Endothelial cell of umbilical vein (primary cell): ENCODE results near the gene KCTD20. TPM values are rescaled to one million over a fixed set of nuclear protein-coding genes. Genes with fewer than 3 reads are reported as not detected.

Experiments used
- BruUV-seq: library from RNA; stranded (reverse); fragments of 400-500 nt; replicated peaks from 2 replicates; lab custom pipeline; 2021; lab: Mats Ljungman, UMichigan
- CTCF ChIA-PET: fragments of 300-600, 350-600 bp; sonication (Branson Sonifier 250); formaldehyde crosslinking; loops from one replicate; lab custom pipeline; 2021; ENCODE audit warnings: antibody characterized with exemption, inconsistent platforms; lab: Charles Lee
- POLR2A ChIA-PET: fragments of 300-600, 350-600 bp; sonication (Branson Sonifier 250); formaldehyde crosslinking; loops from one replicate; lab custom pipeline; 2021; ENCODE audit warnings: antibody characterized with exemption, inconsistent platforms; lab: Charles Lee
- DNase-seq: peaks from one replicate; pipeline ENCODE4 v3.0.0-alpha.2; 2011; ENCODE audit warnings: low read depth, low spot score
- FAIRE-seq: peaks from 2 replicates; lab custom pipeline; 2011; peaks lifted over from hg19 to GRCh38; lab: Jason Lieb, UNC
- H2AFZ ChIP-seq: 2 replicates; pipeline ENCODE4 v1.6.0; 2012; ENCODE audit warnings: low read depth, low read length, control low read depth, inconsistent platforms
- H3K27ac ChIP-seq: 2 replicates; pipeline ENCODE4 v1.5.1; 2011; ENCODE audit warnings: low read depth, mild to moderate bottlenecking, control low read depth, low read length, moderate library complexity; ENCODE audit not compliant: insufficient read depth
- H3K27me3 ChIP-seq, 2 experiments: 2 replicates each; pipeline versions ENCODE4 v1.6.0 to v1.6.1; 2011; ENCODE audit warnings: low read length in 2 of 2, mixed read lengths in 1 of 2; ENCODE audit not compliant: control insufficient read depth in 2 of 2, insufficient read depth in 2 of 2
- H3K36me3 ChIP-seq, 2 experiments: 2 replicates in 1 of 2; 3 replicates in 1 of 2; pipeline ENCODE4 v1.5.1; 2011; ENCODE audit warnings: low read length in 2 of 2, mild to moderate bottlenecking in 1 of 2, moderate library complexity in 1 of 2; ENCODE audit not compliant: control insufficient read depth in 2 of 2, insufficient read depth in 2 of 2; ENCODE audit errors: extremely low read depth in 1 of 2
- H3K4me1 ChIP-seq: 3 replicates; pipeline ENCODE4 v1.5.1; 2011; ENCODE audit warnings: mild to moderate bottlenecking, low read length; ENCODE audit not compliant: control insufficient read depth, insufficient read depth; ENCODE audit errors: extremely low read depth
- H3K4me2 ChIP-seq: 2 replicates; pipeline ENCODE4 v1.6.1; 2011; ENCODE audit warnings: low read length, control low read depth, mixed read lengths; ENCODE audit not compliant: insufficient read depth
- H3K4me3 ChIP-seq, 3 experiments: fragments of 200-600 bp in 1 of 3; sonication (generic), shearing (Covaris generic) in 1 of 3; replicated peaks in 1 of 3; 2 replicates each; pipeline ENCODE4 v1.5.1; 2011 to 2016; ENCODE audit warnings: control low read depth in 3 of 3, low read length in 3 of 3, mild to moderate bottlenecking in 2 of 3, inconsistent platforms in 1 of 3, low read depth in 1 of 3, moderate library complexity in 1 of 3; ENCODE audit not compliant: insufficient read depth in 1 of 3
- H3K79me2 ChIP-seq: 2 replicates; pipeline ENCODE4 v1.6.0; 2012; ENCODE audit warnings: low read length, inconsistent platforms; ENCODE audit not compliant: control insufficient read depth, insufficient read depth
- H3K9ac ChIP-seq: replicated peaks from 2 replicates; pipeline ENCODE3; 2011; ENCODE audit warnings: low read length, control low read depth; ENCODE audit not compliant: insufficient read depth; ENCODE audit errors: extremely low read depth
- H3K9me1 ChIP-seq: replicated peaks from 3 replicates; pipeline ENCODE4 v1.6.0; 2011; ENCODE audit warnings: mild to moderate bottlenecking, low read length; ENCODE audit not compliant: control insufficient read depth, insufficient read depth; ENCODE audit errors: extremely low read depth
- H3K9me3 ChIP-seq: replicated peaks from 2 replicates; pipeline ENCODE4 v1.5.1; 2012; ENCODE audit warnings: low read length, inconsistent platforms; ENCODE audit not compliant: control insufficient read depth, insufficient read depth
- H4K20me1 ChIP-seq: replicated peaks from 2 replicates; pipeline ENCODE3; 2011; ENCODE audit warnings: mild to moderate bottlenecking, low read length; ENCODE audit not compliant: control insufficient read depth, insufficient read depth; ENCODE audit errors: extremely low read depth
- CTCF ChIP-seq, 2 donors: IDR thresholded peaks; 1 replicate in 1 of 2; 2 replicates in 1 of 2; pipeline ENCODE4 v1.5.1; 2011; ENCODE audit warnings: low read length in 2 of 2, mild to moderate bottlenecking in 2 of 2, moderate library complexity in 2 of 2, control low read depth in 1 of 2, inconsistent platforms in 1 of 2, low read depth in 1 of 2; ENCODE audit not compliant: insufficient read depth in 1 of 2; ENCODE audit errors: extremely low read depth in 1 of 2
- EZH2 ChIP-seq: IDR thresholded peaks from 2 replicates; pipeline ENCODE4 v1.6.1; 2012; ENCODE audit warnings: borderline replicate concordance, low read depth, mild to moderate bottlenecking, moderate library complexity, low read length, inconsistent platforms; ENCODE audit not compliant: severe bottlenecking
- FOS ChIP-seq: IDR thresholded peaks from 2 replicates; pipeline ENCODE4 v1.6.1; 2011; ENCODE audit warnings: mild to moderate bottlenecking, low read length, moderate library complexity, borderline replicate concordance; ENCODE audit not compliant: insufficient read depth
- GATA2 ChIP-seq: IDR thresholded peaks from 2 replicates; pipeline ENCODE4 v1.7.0; 2011; ENCODE audit warnings: low read depth, mild to moderate bottlenecking, moderate library complexity, mixed read lengths, low read length; ENCODE audit not compliant: insufficient read length, insufficient read depth
- JUN ChIP-seq: IDR thresholded peaks from 2 replicates; pipeline ENCODE4 v1.6.1; 2011; ENCODE audit warnings: borderline replicate concordance, low read depth; ENCODE audit not compliant: insufficient read length, insufficient read depth
- MYC ChIP-seq: IDR thresholded peaks from one replicate; pipeline ENCODE4 v1.6.1; 2011; ENCODE audit warnings: mild to moderate bottlenecking, low read depth, low read length
- POLR2A ChIP-seq: IDR thresholded peaks from 2 replicates; pipeline ENCODE4 v1.6.1; 2012; ENCODE audit warnings: low read depth, mild to moderate bottlenecking, control low read depth, low read length
- POLR2AphosphoS5 ChIP-seq: IDR thresholded peaks from 2 replicates; pipeline ENCODE4 v1.6.1; 2012; ENCODE audit warnings: low read depth, mild to moderate bottlenecking, control low read depth, low read length, moderate library complexity; ENCODE audit not compliant: insufficient read depth
- dilution Hi-C: fragments of 300-500 bp; cut with MboI; formaldehyde crosslinking; loops from one replicate; pipeline ENCODE4 v1.15.0; 2019; ENCODE audit warnings: low sequenced_read_pairs; ENCODE audit not compliant: extremely low pct_ligation_motif_present
- intact Hi-C: fragments of 100-400 bp; cut with micrococcal nuclease; formaldehyde crosslinking; loops from one replicate; pipeline ENCODE4 v1.10.0; 2022
- polyA plus RNA-seq, 4 experiments: library from polyadenylated mRNA; depleted of rRNA in 3 of 4; stranded (reverse) in 3 of 4; unstranded in 1 of 4; fragments of >200 nt; gene quantifications; 2 replicates each; pipeline versions ENCODE4 v1.2.1 to v1.2.3, GENCODE V29; 2011 to 2012; ENCODE audit warnings: missing spikeins in 1 of 4
- total RNA-seq: library from RNA; stranded (reverse); gene quantifications from 2 replicates; pipeline ENCODE4 v1.2.3, GENCODE V29; 2021
- TF ChIP-seq, protein P1 (sequence below): IDR thresholded peaks from 2 replicates; pipeline ENCODE4 v1.6.1; 2011; ENCODE audit not compliant: insufficient read depth, insufficient read length

KCTD20 gene
- total and polyA plus RNA-seq, 2 donors (not counting 3 experiments of a cell fraction or from before 2014, with no cell fraction given) = 26.2 to 47.2 TPM

GRCh38 chr6:36399970-36400369, 42.8 kb upstream of the KCTD20 start:
- peaks cover 6 to 20% of the 10 kb centered on the region in 2 experiments for H3K27me3 ChIP-seq
- no TSS peak for BruUV-seq
- H4K20me1 ChIP-seq = no peaks in the 10 kb centered on the region
- no peak overlapping the region for H2AFZ ChIP-seq
- H3K4me3 ChIP-seq = no peak overlapping the region
- POLR2A ChIA-PET = no interaction called here
- no peak overlapping the region for H3K9ac ChIP-seq
- dilution Hi-C loops (no loop called here), intact Hi-C loops (no loop called here)
- FAIRE-seq (no peak), DNase-seq (no peak)
- H3K27ac ChIP-seq = no peak overlapping the region
- H3K4me1 ChIP-seq = no peaks in the 10 kb centered on the region
- no peak overlapping the region for H3K4me2 ChIP-seq
- no peaks in the 10 kb centered on the region for H3K9me3 ChIP-seq
- no peaks in the 10 kb centered on the region for H3K79me2 ChIP-seq
- H3K36me3 ChIP-seq = no peaks in the 10 kb centered on the region
- TF ChIP-seq GATA2 = no peak
- no peak for TF ChIP-seq EZH2
- TF ChIP-seq, protein P1, sequence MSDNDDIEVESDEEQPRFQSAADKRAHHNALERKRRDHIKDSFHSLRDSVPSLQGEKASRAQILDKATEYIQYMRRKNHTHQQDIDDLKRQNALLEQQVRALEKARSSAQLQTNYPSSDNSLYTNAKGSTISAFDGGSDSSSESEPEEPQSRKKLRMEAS = no peak
- no peak for TF ChIP-seq CTCF (IDR thresholded peaks at IDR 0.05; ENCODE audit: extremely low read depth in 1 of 2, insufficient read depth in 1 of 2, low read depth in 1 of 2, low read length in 2 of 2)
- TF ChIP-seq MYC = no peak
- TF ChIP-seq FOS = no peak
- TF ChIP-seq POLR2A = no peak
- no peak for TF ChIP-seq JUN
- no peak for TF ChIP-seq POLR2AphosphoS5
- no peaks in the 10 kb centered on the region for H3K9me1 ChIP-seq
- CTCF ChIA-PET = no interaction called here
